ENCODE results near the gene TP53BP2.
"Not testable (repeated sequence)": the region's sequence is repeated elsewhere in the genome, so short reads cannot be mapped to it uniquely, and the experiment has no call there.

The TP53BP2 gene, protein sequence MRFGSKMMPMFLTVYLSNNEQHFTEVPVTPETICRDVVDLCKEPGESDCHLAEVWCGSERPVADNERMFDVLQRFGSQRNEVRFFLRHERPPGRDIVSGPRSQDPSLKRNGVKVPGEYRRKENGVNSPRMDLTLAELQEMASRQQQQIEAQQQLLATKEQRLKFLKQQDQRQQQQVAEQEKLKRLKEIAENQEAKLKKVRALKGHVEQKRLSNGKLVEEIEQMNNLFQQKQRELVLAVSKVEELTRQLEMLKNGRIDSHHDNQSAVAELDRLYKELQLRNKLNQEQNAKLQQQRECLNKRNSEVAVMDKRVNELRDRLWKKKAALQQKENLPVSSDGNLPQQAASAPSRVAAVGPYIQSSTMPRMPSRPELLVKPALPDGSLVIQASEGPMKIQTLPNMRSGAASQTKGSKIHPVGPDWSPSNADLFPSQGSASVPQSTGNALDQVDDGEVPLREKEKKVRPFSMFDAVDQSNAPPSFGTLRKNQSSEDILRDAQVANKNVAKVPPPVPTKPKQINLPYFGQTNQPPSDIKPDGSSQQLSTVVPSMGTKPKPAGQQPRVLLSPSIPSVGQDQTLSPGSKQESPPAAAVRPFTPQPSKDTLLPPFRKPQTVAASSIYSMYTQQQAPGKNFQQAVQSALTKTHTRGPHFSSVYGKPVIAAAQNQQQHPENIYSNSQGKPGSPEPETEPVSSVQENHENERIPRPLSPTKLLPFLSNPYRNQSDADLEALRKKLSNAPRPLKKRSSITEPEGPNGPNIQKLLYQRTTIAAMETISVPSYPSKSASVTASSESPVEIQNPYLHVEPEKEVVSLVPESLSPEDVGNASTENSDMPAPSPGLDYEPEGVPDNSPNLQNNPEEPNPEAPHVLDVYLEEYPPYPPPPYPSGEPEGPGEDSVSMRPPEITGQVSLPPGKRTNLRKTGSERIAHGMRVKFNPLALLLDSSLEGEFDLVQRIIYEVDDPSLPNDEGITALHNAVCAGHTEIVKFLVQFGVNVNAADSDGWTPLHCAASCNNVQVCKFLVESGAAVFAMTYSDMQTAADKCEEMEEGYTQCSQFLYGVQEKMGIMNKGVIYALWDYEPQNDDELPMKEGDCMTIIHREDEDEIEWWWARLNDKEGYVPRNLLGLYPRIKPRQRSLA

DNA sequence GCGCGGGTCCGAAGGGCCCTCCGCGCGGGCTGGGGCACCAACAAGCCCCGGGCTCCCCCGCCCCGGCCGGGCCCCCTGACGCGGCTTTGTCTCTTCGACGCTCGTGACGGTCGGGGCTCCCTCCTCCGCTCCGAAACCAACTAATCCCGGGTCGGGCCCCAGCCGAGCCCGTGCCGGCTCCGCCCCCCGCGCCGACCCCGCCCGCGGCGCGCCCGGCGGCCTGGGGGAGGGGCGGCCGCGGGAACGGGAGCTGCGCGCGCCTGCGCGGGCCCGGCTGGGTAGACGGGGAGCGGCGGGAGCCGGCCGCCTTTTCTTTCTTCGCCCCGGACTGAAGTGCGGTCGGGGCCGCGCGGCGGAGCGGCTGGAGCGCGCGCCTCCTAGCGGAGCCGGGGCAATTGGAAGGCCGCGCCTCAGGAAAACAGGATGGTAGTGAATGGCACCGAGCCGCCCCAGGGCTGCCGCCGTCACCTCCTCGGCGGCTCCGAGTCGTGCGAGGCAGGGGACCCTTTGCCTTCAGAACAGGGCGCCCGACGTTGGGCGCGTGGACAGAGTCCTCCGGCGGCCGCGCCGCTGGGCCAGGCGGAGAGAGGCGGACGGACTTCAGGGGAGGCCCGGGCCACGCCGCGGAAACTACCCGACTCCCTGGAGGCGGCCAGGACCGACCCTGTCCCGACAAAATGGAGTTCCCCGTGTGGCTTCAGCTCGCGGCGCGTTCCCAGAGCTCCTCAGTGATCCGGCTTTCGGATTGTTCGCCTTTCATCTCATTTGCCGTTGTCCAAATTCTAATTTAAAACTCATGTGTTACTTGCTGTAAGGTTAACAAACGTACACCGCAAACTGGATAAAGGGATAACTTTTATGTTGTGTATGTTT lies at the start of gene TP53BP2:
TP53BP2 (minus strand) TSS at position 138 of the 873 bp plus-strand sequence. CDS start 267 bp downstream, outside the sequence.
- DNase-seq (ENCODE audit: low read depth in 3 of 3) = peak; percentile 66 to 75 (median 73)

DNA sequence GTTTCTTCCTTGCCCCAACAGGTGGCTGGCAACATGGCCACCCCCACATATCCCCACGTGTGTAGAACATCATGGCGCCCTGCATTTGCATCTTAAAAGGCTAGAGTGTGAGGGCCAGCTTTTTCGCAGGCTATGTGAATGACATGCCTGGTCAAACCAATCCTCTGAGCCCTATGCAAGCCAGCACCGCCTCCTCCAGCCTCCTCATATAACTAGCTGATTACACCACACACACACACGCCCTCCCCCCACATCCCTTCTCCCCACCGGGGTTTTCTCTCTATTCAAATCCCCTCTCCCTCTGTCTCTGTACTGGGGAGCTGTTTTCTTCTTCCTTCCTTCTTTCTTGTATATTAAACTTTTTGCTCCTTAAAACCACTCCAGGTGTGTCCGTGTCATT lies 44.7 kb upstream of the TP53BP2 start:
- DNase-seq (ENCODE audit: low read depth in 3 of 3) = not testable (repeated sequence)

DNA sequence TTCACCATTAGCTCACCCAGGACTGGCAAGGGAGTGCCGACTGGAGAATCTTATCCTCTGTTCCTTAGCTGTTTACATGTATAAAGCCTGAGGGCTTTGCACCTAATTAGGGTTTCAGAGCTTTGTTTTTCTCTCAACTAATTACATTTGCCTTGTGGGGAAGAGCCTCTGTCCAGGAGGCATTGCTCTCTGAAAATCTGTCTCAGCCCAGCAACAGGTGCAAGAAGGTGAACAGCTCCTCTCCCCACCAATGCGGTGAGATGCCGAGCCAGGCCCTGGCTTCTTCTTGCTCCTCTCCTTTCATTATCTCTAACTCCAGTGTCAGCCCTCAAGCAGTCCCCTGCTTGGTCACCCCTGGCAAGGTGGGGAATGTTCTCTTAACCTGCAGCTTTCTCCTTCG lies 43.6 kb upstream of the TP53BP2 start:
- not testable (repeated sequence) for DNase-seq (ENCODE audit: low read depth in 3 of 3)

DNA sequence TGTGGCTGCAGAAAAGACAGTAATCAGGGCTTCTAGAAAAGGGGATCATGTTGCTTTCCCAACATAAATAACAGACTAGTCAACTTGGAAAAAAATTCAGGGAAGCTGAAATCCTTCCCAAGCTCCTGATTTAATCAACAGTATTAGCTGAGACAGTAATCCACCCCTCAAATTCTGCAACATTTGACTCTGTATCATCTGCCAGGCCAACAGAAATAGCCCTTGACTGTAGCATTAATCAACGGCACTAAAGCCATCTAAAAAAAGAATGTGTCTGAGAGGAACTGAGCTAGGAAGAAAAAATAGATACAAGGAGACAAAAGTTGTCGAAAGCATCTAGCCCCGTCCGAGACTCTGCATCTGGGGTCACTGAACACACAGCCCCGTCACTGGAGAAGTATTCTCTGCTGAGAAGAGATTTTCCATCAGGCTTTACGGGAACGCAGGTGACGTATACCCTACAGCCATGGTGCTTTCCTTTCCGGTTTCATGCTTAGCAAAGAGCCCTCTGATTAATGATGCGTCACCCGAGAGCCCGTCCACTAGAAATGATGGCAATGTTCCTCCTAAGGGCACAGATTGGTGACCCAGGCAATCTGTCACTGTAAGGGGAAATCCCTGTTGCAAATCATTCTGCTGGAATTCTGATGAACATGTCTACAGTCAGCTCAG lies 42.1 kb upstream of the TP53BP2 start:
- DNase-seq (ENCODE audit: low read depth in 3 of 3) = no peak

DNA sequence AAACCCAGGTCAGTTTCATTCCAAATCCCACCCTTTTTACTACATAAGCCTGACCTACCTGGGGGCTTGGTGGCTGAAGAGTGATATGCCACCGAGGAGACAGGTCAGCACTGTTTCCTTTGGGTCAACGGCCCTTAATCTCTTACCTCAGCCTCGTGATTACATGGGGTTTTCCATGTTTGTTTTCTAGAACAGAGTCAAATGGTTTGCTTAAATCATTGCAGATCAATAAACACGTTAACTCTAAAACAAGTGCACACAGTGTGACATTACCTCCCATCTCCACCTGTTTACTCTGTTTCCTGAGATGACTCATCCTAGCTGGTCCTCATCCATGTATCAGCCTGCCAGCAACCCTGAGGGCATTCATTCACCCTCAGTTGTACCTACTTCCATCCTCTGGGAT lies 40.8 kb upstream of the TP53BP2 start:
- DNase-seq (ENCODE audit: low read depth in 3 of 3) = no peak

DNA sequence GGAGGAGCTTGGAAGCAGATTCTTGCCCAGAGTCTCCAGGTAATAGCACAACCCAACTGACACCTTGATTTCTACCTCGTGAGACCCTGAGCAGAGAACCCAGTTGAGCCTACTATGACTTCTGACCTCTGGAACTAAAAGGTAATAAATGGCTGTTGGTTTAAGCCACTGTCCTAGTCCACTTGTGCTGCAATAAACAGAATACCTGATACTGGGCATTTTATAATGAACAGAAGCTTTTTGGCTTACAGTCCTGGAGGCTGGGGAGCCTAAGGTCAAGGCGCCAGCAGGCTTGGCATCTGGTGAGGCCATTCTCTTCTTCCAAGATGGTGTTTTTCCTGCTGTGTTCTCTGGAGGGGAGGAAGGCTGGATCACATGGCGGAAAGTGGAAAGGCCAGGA lies 39.9 kb upstream of the TP53BP2 start:
- DNase-seq (ENCODE audit: low read depth in 3 of 3) = no peak

DNA sequence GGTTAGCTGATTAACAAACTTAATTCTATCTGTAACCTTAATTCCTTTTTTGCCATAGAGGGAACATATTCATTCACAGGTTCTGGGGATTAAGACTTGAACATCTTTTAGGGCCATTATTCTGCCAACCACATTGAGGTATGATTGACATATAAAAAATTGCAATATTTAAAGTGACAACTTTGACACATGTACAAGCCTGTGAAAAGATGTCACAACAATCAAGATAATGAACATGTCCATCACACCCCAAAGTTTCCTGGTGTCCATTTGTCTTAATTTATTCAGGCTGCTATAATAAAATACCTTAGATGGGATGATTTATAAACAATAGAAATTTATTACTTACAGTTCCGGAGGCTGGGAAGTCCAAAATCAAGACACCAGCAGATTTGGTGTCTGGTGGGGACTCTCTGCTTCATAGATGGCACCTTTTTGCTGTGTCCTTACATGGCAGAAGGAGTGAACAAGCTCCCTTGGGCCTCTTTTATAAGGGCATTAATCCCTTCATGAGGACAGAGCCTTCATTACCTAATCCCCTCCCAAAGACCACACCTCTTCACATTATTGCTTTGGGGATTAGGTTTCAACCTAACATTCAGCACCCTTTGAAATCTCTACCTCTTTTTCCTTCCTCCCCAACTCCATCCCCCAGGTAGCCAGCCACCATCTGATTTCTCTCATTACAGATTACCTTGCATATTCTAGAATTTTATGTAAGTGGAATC lies 33.0 kb upstream of the TP53BP2 start:
- DNase-seq (ENCODE audit: low read depth in 3 of 3) = no peak

DNA sequence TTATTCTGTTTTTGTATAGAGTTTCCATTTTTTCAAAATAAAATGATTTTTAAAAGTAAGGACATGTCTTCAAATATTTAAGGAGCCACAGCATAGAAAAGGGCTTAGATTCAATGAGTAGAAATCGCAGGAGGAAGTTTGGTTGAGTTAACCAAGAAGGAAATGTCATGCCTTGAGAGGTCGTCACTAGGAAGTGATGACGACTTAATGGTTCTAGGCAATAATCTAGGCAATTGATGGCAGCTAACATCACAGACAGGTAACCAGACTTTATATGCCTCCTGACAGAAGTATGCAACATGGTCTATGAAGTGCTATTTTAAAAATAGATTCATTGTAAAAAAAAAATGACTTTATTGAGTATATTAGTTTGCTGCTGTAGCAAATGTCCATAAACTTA lies 32.1 kb upstream of the TP53BP2 start:
- no peak for DNase-seq (ENCODE audit: low read depth in 3 of 3)

DNA sequence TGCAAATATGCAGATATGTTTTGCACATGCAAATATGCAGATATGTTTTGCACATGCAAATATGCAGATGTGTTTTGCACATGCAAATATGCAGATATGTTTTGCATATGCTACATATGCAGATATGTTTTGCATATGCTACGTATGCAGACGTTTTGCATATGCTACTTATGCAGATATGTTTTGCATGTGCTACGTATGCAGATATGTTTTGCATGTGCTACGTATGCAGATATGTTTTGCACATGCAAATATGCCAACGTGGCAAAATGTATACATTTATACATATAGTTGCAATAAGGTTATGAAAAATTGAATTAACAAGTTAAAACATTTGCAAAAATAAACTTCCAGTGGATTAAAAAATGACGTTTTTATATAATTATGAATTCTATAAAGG lies 30.8 kb upstream of the TP53BP2 start:
- DNase-seq (ENCODE audit: low read depth in 3 of 3) = no peak

DNA sequence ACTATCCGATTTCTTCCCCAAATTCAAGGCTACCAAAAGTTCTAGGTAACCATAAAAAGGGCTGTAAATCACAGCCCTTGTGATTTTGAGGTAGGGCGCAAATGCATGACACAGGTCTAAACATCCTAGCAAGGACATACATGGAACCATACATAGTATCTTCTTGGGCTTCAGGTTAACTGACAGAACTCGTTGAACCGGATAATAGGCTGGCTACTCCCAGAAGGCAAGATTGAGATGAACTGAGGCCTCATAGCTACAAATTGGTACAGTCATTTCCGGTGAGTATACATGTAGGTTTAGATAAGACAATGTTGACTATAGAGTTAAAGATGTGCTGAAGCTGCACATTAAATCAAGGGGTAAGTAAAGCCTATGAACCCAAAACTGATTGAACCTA lies 27.3 kb upstream of the TP53BP2 start:
- no peak for DNase-seq (ENCODE audit: low read depth in 3 of 3)

DNA sequence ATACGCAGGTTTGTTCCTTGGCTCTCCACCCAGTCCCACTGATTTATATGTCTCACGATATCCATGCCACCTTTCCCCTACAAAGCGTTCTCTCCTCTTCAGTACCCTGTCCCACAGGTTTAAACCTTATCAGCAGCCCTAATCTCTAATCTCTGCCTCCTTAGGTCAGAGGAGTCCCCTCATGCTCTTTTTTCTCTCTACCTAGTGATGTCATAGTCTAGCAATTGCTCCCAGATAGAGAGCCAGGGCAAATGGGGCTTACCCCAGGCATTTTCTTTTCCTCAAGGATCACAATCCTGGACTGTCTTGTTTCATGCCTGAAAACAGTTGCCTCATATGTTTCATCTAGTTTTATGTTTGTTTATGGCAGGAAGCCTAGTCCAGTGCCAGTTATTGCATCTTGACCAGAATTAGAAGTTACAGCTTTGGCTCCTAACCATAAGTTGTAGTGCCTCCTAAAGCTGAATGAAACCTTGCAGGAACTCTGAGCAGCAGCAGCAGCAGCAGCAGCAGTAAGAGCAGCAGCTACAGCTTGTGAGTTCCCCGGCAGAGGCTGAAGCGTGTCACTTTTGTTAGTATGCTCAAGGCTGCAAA lies 26.7 kb upstream of the TP53BP2 start:
- DNase-seq (ENCODE audit: low read depth in 3 of 3) = no peak

DNA sequence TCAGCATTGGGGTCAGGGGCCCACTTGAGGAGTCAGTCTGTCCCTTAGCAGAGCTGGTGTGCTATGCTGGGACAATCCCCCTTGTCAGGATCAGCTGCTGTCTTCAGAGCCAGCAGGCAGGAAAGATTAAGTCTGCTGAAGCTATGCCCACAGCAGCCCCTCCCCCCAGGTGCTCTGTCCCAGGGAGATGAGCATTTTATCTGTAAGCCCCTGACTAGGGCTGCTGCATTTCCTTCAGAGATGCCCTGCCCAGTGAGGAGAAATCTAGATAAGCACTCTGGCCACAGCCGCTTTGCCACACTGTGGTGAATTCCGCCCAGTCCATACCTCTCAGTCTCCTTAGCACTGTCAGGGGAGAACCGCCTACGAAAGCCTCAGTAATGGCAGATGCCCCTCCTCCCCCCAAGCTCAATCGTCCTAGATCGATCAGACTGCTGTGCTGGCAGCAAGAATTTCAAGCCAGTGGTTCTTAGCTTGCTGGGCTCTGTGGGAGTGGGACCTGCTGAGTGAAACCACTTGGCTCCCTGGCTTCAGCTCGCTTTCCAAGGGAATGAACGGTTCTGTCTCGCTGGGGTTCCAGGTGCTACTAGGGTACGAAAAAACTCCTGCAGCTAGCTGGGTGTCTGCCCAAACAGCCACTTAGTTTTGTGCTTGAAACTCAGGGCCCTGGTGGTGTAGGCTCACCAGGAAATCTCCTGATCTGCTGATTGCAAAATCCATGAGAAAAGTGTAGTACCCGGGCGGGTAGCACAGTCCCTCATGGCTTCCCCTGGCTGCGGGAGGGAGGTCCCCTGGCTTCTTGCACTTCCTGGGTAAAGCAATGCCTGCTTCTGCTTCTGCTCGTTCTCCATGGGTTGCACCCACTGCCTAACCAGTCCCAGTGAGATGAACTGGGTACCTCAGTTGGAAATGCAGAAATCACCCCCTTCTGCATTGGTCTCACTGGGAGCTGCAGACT lies 25.1 kb upstream of the TP53BP2 start:
- DNase-seq (ENCODE audit: low read depth in 3 of 3) = no peak

DNA sequence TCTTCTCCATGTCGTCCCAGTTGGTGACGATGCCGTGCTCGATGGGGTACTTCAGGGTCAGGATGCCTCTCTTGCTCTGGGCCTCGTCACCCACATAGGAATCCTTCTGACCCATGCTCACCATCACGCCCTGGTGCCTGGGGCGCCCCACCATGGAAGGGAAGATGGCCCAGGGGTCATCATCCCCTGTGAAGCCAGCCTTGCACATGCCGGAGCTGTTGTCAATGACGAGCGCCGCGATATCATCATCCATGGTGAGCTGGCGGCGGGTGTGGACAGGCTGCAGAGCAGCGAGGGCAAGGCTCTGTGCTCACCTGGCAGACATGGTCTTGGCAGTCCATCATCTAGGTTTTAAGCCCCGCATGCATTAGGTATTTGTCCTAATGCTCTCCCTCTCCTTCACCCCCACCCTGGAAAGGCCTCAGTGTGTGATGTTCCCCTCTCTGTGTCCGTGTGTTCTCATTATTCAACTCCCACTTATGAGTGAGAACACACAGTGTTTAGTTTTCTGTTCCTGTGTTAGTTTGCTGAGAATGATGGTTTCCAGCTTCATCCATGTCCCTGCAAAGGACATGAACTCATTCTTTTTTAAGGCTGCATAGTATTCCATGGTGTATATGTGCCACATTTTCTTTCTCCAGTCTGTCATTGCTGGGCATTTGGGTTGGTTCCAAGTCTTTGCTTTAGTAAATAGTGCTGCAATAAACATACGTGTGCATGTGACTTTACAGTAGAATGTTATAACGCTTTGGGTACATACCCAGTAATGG lies 19.0 kb upstream of the TP53BP2 start:
- not testable (repeated sequence) for DNase-seq (ENCODE audit: low read depth in 3 of 3)

DNA sequence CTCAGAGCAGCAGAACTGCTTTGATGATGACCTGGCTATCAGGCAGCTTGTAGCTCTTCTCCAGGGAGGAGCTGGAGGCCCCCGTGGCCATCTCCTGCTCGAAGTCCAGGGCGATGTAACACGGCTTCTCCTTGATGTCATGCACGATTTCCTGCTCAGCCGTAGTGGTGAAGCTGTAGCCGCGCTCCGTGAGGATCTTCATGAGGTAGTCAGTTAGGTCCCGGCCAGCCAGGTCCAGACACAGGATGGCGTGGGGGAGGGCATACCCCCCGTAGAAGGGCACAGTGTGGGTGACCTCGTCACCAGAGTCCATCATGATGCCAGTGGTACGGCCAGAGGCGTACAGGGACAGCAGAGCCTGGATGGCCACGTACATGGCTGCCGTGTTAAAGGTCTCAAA lies 18.3 kb upstream of the TP53BP2 start:
- DNase-seq (ENCODE audit: low read depth in 3 of 3) = no peak

DNA sequence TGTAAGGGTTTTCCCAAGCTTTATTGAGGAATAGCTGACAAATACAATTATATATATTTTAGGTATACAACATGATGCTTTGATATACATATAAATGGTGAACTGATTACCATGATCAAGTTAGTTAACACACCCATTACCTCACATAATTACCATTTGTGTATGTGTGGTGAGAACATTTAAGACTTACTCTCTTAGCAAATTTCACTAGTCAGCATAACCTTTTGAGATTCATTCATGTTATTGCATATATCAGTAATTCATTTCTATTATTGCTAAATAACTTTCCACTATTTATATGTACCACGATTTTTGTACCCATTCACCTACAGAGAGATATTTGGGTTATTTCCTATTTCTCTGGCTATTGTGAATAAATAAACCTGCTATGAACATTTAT lies 16.2 kb upstream of the TP53BP2 start:
- DNase-seq (ENCODE audit: low read depth in 3 of 3) = no peak

DNA sequence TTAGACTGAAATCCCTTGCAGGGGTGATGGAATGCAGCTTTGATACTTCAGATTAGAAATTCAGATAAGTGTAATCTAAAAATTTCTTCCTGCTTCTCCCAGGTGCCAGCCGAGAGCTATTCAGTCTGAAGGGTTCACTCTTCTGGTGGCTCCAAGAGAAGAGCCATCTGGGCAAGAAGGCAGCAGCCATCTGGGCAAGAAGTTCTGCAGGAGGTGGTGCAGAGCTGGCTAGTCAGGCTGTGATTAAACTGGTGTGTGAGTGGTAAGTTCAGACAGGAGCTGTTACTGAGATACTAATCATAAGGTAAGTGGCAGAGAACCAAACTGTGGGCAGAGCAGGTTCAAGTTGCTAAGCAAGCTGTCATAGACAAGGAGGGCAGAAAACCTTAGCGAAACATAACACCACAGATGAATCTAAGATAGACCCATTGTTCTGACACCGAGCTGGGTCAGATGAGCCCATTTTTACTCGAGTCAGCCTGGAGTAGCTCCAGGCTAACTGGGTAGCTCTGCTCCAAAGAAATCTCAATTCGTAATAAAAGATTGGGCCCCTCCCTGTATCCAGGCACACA lies 14.4 kb upstream of the TP53BP2 start:
- no peak for DNase-seq (ENCODE audit: low read depth in 3 of 3)

DNA sequence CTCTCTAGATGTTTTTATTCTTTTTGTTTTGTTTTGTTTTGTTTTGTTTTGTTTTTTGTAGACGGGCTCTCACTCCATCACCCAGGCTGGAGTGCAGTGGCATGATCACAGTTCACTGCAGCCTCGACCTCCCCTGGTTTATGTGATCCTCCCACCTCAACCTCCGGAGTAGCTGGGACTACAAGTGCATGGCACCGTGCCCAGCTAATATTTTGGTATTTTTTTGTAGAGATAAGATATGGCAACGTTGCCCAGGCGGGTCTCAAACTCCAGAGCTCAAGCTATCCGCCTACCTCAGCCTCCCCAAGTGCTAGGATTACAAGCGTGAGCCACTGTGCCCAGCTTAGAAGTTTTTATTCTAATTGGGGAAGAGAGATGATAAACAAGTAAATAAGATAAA lies 13.3 kb upstream of the TP53BP2 start:
- no peak for DNase-seq (ENCODE audit: low read depth in 3 of 3)
